Lower lobe of right lung (tissue), 2 donors: ENCODE results near the gene TMEM92. TPM values are rescaled to one million over a fixed set of nuclear protein-coding genes. Genes with fewer than 3 reads are reported as not detected.
"Not testable (repeated sequence)": the region's sequence is repeated elsewhere in the genome, so short reads cannot be mapped to it uniquely, and the experiment has no call there.

Experiments
- ATAC-seq, 2 donors: fragments of 200-7000 bp; cut with Tn5 transposase; one replicate each; pipeline ENCODE4 v1.9.1; 2020 to 2022; ENCODE audit warnings: mild to moderate bottlenecking in 2 of 2, moderate library complexity in 2 of 2
- DNase-seq: peaks from one replicate; pipeline ENCODE4 v3.0.0-alpha.2; 2020
- H3K27ac ChIP-seq: fragments of 200-600 bp; one replicate; pipeline ENCODE4 v1.8.0; 2022
- H3K27me3 ChIP-seq: fragments of 200-600 bp; one replicate; pipeline ENCODE4 v1.8.0; 2022; ENCODE audit warnings: low read depth
- H3K36me3 ChIP-seq: fragments of 200-600 bp; one replicate; pipeline ENCODE4 v1.8.0; 2022; ENCODE audit warnings: mild to moderate bottlenecking
- H3K4me1 ChIP-seq: fragments of 200-600 bp; one replicate; pipeline ENCODE4 v1.8.0; 2022
- H3K4me3 ChIP-seq: fragments of 200-600 bp; one replicate; pipeline ENCODE4 v1.8.0; 2022; ENCODE audit warnings: mild to moderate bottlenecking
- H3K9me3 ChIP-seq: fragments of 200-600 bp; one replicate; pipeline ENCODE4 v1.8.0; 2022
- CTCF ChIP-seq: fragments of 200-600 bp; IDR thresholded peaks from one replicate; pipeline ENCODE4 v1.8.0; 2022; ENCODE audit warnings: antibody characterized with exemption, mild to moderate bottlenecking
- intact Hi-C: fragments of 100-400 bp; cut with DNase I; formaldehyde crosslinking; loops from one replicate; pipeline ENCODE4 v1.11.0; 2022
- total RNA-seq: library from RNA; stranded (reverse); fragmentation: NEBNext Ultra II Directional; extraction: Animal tissue kit (Norgen Biotek cat#: 25700); gene quantifications from one replicate; pipeline ENCODE4 v1.2.1, GENCODE V29; 2021
- donor health status: DM: no; HTN: yes; CAD: no; lungs with severe emphysema.

TMEM92 gene
- total RNA-seq, 1 donor from 2014 or later = 9.2 TPM

GRCh38 chr17:50281739-50282401 lies 7.6 kb downstream of the TMEM92 start:
- H3K27me3 ChIP-seq = peaks cover 8% of the 10 kb centered on the region
- intact Hi-C loops = no loop called here
- H3K9me3 ChIP-seq = no peaks in the 10 kb centered on the region
- no peak for DNase-seq
- no peak for TF ChIP-seq CTCF
- no peak overlapping the region for H3K27ac ChIP-seq
- H3K4me3 ChIP-seq = no peak overlapping the region
- peaks cover 7% of the 10 kb centered on the region for H3K4me1 ChIP-seq
- peaks cover 5% of the 10 kb centered on the region for H3K36me3 ChIP-seq
- no peak for ATAC-seq

GRCh38 chr17:50283246-50283645 lies 9.0 kb downstream of the TMEM92 start:
- DNase-seq = peak; percentile 66
- intact Hi-C loops = no loop called here

GRCh38 chr17:50283714-50284113 lies 9.4 kb downstream of the TMEM92 start:
- peaks cover 5% of the 10 kb centered on the region for H3K36me3 ChIP-seq
- no peak overlapping the region for H3K4me3 ChIP-seq
- no peak for TF ChIP-seq CTCF
- H3K9me3 ChIP-seq = no peaks in the 10 kb centered on the region
- H3K27me3 ChIP-seq = peaks cover 3% of the 10 kb centered on the region
- DNase-seq = no peak
- intact Hi-C loops = no loop called here
- H3K27ac ChIP-seq = no peak overlapping the region
- ATAC-seq = no peak
- peaks cover 8% of the 10 kb centered on the region for H3K4me1 ChIP-seq

More at GRCh38 chr17:50283246-50283645, 9.0 kb downstream of the TMEM92 start:
- Histone ChIP-seq H3K27ac (no peak overlapping the region), H3K9me3 (no peaks in the 10 kb centered on the region), H3K27me3 (peaks cover 6% of the 10 kb centered on the region), H3K4me3 (no peak overlapping the region), H3K36me3 (peaks cover 5% of the 10 kb centered on the region), H3K4me1 (peaks cover 7% of the 10 kb centered on the region)
- TF ChIP-seq CTCF = no peak
- ATAC-seq = no peak

GRCh38 chr17:50285941-50286340 lies 11.7 kb downstream of the TMEM92 start:
- intact Hi-C loops = no loop called here
- H3K4me1 ChIP-seq = peaks cover 23% of the 10 kb centered on the region
- TF ChIP-seq CTCF = no peak
- no peak overlapping the region for H3K27ac ChIP-seq
- H3K4me3 ChIP-seq = no peak overlapping the region
- peaks cover 5% of the 10 kb centered on the region for H3K36me3 ChIP-seq
- DNase-seq = peak; percentile 2
- H3K27me3 ChIP-seq = no peaks in the 10 kb centered on the region
- no peaks in the 10 kb centered on the region for H3K9me3 ChIP-seq
- no peak for ATAC-seq

- H3K9me3 ChIP-seq, H3K27me3 ChIP-seq, H3K36me3 ChIP-seq, H3K27ac ChIP-seq, intact Hi-C loops, H3K4me3 ChIP-seq: not testable (repeated sequence)
- peaks cover 24% of the 10 kb centered on the region for H3K4me1 ChIP-seq
- DNase-seq = peak; percentile 59
- ATAC-seq = peak in 1 of 2 donors; percentile 8
Observed at GRCh38 chr17:50287302-50287701, 13.0 kb downstream of the TMEM92 start.

GRCh38 chr17:50288306-50288705 lies 14.0 kb downstream of the TMEM92 start:
- peaks cover 24% of the 10 kb centered on the region for H3K4me1 ChIP-seq
- H3K27ac ChIP-seq = peak overlapping the region; percentile 82
- no peaks in the 10 kb centered on the region for H3K36me3 ChIP-seq
- H3K9me3 ChIP-seq = no peaks in the 10 kb centered on the region
- no peak for TF ChIP-seq CTCF
- ATAC-seq (no peak), DNase-seq (peak; percentile 3)
- intact Hi-C loops = no loop called here
- no peaks in the 10 kb centered on the region for H3K27me3 ChIP-seq
- no peak overlapping the region for H3K4me3 ChIP-seq
